HG03571 (cell line): Measurements from ENCODE around the gene DOCK8.

Source experiments
- ATAC-seq: cut with Tn5 transposase; IDR thresholded peaks from one replicate; pipeline ENCODE4 v1.9.1; 2021; ENCODE audit not compliant: unreplicated experiment

Gene DOCK8

GRCh38 chr9:453832-454231, 239.2 kb downstream of the DOCK8 start:
- no peak for ATAC-seq

GRCh38 chr9:456365-456764, 241.7 kb downstream of the DOCK8 start:
- ATAC-seq, result no peak

GRCh38 chr9:458590-458989, 243.9 kb downstream of the DOCK8 start:
- ATAC-seq, result no peak

- ATAC-seq, result no peak
Observed at GRCh38 chr9:459491-460444, 245.1 kb downstream of the DOCK8 start.

GRCh38 chr9:462121-462520, 247.5 kb downstream of the DOCK8 start:
- no peak for ATAC-seq

- no peak for ATAC-seq
Observed at GRCh38 chr9:462606-463005, 247.9 kb downstream of the DOCK8 start.

GRCh38 chr9:463455-464171, 248.9 kb downstream of the DOCK8 start:
- ATAC-seq, result no peak

GRCh38 chr9:466747-467146, 252.1 kb downstream of the DOCK8 start:
- no peak for ATAC-seq

- no peak for ATAC-seq
Observed at GRCh38 chr9:468766-469426, 254.2 kb downstream of the DOCK8 start.

- peak; percentile 88 for ATAC-seq
Observed at GRCh38 chr9:469672-470551, 255.2 kb downstream of the DOCK8 start.

GRCh38 chr9:470552-471194, 256.0 kb downstream of the DOCK8 start:
- ATAC-seq, result peak; percentile 11

- ATAC-seq, result no peak
Observed at GRCh38 chr9:471320-471719, 256.7 kb downstream of the DOCK8 start.

- no peak for ATAC-seq
Observed at GRCh38 chr9:472479-473075, 257.9 kb downstream of the DOCK8 start.

GRCh38 chr9:477193-477592, 262.5 kb downstream of the DOCK8 start:
- ATAC-seq, result no peak

- no peak for ATAC-seq
Observed at GRCh38 chr9:479304-479970, 264.8 kb downstream of the DOCK8 start.

GRCh38 chr9:479971-480350, 265.3 kb downstream of the DOCK8 start:
- no peak for ATAC-seq

GRCh38 chr9:482739-483138, 268.1 kb downstream of the DOCK8 start:
- ATAC-seq, result no peak

GRCh38 chr9:486156-486555, 271.5 kb downstream of the DOCK8 start:
- no peak for ATAC-seq

GRCh38 chr9:487429-487828, 272.8 kb downstream of the DOCK8 start:
- ATAC-seq, result no peak
